Measurements from ENCODE around the gene DBNDD2.

- TF ChIP-seq POLR2A (IDR thresholded peaks at IDR 0.05) (no peak), CTCF (IDR thresholded peaks at IDR 0.05) (no peak)
These were observed 15.6 kb downstream of the DBNDD2 start for GRCh38 chr20:45423700-45424099.

All from adrenal gland (tissue), 5 donors.